K562 (cell line): Measurements from ENCODE around the gene SCN8A.

Experiments used
- CTCF ChIP-seq, 3 experiments: IDR thresholded peaks in 2 of 3; conservative IDR thresholded peaks in 1 of 3; 2 replicates each; pipeline ENCODE4 v1.5.1; 2011 to 2012; ENCODE audit warnings: low read length in 3 of 3, mild to moderate bottlenecking in 3 of 3, control low read depth in 2 of 3, improper control_type of control experiment in 1 of 3, inconsistent platforms in 1 of 3, low read depth in 1 of 3, mixed read lengths in 1 of 3, moderate library complexity in 1 of 3; ENCODE audit not compliant: insufficient read depth in 2 of 3
- KAT2B ChIP-seq: IDR thresholded peaks from one replicate; pipeline ENCODE4 v1.6.1; 2012; ENCODE audit warnings: low read depth, mild to moderate bottlenecking, control low read depth, inconsistent platforms, low read length, moderate library complexity
- ZNF644 ChIP-seq: fragments of 200-800 bp; sonication (Bioruptor generic); IDR thresholded peaks from 2 replicates; pipeline ENCODE4 v1.6.1; 2016; ENCODE audit warnings: low read depth, missing genetic modification characterization, missing compliant biosample characterization

DNA sequence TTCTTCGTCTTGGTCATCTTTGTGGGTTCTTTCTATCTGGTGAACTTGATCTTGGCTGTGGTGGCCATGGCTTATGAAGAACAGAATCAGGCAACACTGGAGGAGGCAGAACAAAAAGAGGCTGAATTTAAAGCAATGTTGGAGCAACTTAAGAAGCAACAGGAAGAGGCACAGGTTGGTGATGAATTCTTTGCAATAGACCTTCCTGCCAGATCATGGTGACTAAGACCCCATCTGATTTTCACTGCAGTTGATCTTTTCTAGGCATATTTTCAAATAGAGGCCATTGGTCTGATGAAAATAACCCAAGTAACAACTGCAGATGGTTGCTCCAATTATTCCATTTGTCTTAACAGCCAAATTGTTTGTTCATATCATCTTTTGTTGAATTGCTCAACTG, 114.4 kb downstream of the SCN8A start:
- no peak for TF ChIP-seq CTCF (IDR thresholded peaks at IDR 0.05 in 2 of 3, conservative IDR thresholded peaks at IDR 0.05 in 1 of 3; ENCODE audit: insufficient read depth in 2 of 3, low read depth in 1 of 3, low read length in 3 of 3)
- TF ChIP-seq KAT2B: no peak
- no peak for TF ChIP-seq ZNF644 (tag)
